Neural crest cell (in vitro differentiated cells): ENCODE measurements around the gene LAMC3. TPM values are rescaled to one million over a fixed set of nuclear protein-coding genes. Genes with fewer than 3 reads are reported as not detected.
A peak's percentile ranks its signal among the peaks of the same experiment; 100 is the strongest.

Experiments
- DNase-seq: peaks from one replicate; pipeline ENCODE4 v3.0.0; 2021; ENCODE audit warnings: low read depth, mixed read lengths, low spot score
- H3K27ac Mint-ChIP-seq: one replicate; pipeline ENCODE4 v1.8.0; 2021; ENCODE audit warnings: mild to moderate bottlenecking, mixed read lengths; ENCODE audit not compliant: unreplicated experiment
- H3K27me3 Mint-ChIP-seq: 2 replicates; pipeline ENCODE4 v1.8.0; 2021; ENCODE audit warnings: low read depth, mild to moderate bottlenecking, mixed read lengths
- H3K36me3 Mint-ChIP-seq: 2 replicates; pipeline ENCODE4 v1.8.0; 2021; ENCODE audit warnings: low read depth, mild to moderate bottlenecking, mixed read lengths
- H3K4me1 Mint-ChIP-seq: 2 replicates; pipeline ENCODE4 v1.8.0; 2021; ENCODE audit warnings: mixed read lengths
- H3K4me3 Mint-ChIP-seq: one replicate; pipeline ENCODE4 v1.8.0; 2021; ENCODE audit warnings: mild to moderate bottlenecking, mixed read lengths
- H3K9me3 Mint-ChIP-seq: 2 replicates; pipeline ENCODE4 v1.8.0; 2021; ENCODE audit warnings: mixed read lengths
- total RNA-seq: library from RNA; stranded (reverse); gene quantifications from 2 replicates; pipeline ENCODE4 v1.2.1, GENCODE V29; 2021
- TF ChIP-seq, protein P1 (sequence below): fragments of 200-600 bp; sonication (generic); conservative IDR thresholded peaks from 2 replicates; pipeline ENCODE4 v1.5.0; 2021; ENCODE audit warnings: antibody characterized with exemption, mild to moderate bottlenecking

Gene LAMC3
- total RNA-seq, 1 donor from 2014 or later = 4.0 TPM

GRCh38 chr9:130993303-130994030 is 15.5 kb upstream of the LAMC3 start:
- TF ChIP-seq, protein P1, sequence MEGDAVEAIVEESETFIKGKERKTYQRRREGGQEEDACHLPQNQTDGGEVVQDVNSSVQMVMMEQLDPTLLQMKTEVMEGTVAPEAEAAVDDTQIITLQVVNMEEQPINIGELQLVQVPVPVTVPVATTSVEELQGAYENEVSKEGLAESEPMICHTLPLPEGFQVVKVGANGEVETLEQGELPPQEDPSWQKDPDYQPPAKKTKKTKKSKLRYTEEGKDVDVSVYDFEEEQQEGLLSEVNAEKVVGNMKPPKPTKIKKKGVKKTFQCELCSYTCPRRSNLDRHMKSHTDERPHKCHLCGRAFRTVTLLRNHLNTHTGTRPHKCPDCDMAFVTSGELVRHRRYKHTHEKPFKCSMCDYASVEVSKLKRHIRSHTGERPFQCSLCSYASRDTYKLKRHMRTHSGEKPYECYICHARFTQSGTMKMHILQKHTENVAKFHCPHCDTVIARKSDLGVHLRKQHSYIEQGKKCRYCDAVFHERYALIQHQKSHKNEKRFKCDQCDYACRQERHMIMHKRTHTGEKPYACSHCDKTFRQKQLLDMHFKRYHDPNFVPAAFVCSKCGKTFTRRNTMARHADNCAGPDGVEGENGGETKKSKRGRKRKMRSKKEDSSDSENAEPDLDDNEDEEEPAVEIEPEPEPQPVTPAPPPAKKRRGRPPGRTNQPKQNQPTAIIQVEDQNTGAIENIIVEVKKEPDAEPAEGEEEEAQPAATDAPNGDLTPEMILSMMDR = no peak
- H3K9me3 Mint-ChIP-seq = no peaks in the 10 kb centered on the region
- no peak overlapping the region for H3K4me3 Mint-ChIP-seq
- no peak for DNase-seq
- H3K4me1 Mint-ChIP-seq = peaks cover 26% of the 10 kb centered on the region
- H3K27ac Mint-ChIP-seq = no peak overlapping the region
- H3K36me3 Mint-ChIP-seq = no peaks in the 10 kb centered on the region
- peaks cover 10% of the 10 kb centered on the region for H3K27me3 Mint-ChIP-seq

DNA sequence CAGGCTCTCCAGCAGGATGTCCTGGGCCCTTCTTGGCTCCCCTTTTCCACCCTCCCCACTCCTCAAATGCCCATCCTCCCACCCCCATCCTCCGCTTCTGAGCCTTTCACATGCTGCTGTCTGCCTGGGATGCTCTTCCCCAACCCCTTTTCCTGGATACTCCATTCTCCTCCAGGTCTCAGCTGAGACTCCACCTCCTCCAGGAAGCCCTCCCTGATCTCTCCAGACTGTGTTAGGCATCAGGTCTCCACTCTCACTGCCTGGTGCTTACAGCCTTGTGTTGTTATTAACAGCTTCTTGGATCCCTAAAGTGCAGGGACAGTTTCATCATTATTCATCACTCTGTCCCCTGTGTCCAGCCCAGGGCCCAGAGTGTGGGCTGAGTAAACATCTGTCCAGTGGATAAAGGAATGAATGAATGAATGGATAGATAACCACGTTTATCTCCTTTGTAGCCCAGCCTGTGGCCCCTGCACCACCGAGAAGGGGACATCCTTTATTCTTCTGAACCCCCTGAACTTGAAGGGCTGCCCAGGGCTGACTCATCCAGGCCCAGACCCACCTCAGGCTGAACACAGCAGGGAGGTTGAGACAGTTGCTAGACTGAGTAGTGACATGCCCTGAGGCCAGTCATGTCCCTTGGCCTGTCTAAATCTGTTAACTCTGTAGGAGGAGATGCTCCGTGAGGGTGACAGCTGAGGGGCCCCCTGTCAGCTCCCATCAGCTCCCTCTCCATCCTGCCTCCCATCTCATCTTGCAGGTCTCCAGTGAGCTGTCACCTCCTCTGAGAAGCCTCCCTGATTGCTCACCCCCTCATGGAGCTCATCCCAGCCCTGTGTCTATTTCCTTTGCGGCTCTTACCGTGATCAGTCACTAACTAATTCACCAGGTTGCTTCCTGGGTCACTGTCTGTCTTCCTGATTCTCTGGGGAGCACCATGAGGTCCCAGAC is 14.6 kb upstream of the LAMC3 start:
- H3K27me3 Mint-ChIP-seq = peaks cover 15% of the 10 kb centered on the region
- DNase-seq = no peak
- no peak overlapping the region for H3K4me3 Mint-ChIP-seq
- H3K36me3 Mint-ChIP-seq = no peaks in the 10 kb centered on the region
- H3K4me1 Mint-ChIP-seq = peaks cover 26% of the 10 kb centered on the region
- H3K27ac Mint-ChIP-seq = peak overlapping the region; percentile 71
- no peaks in the 10 kb centered on the region for H3K9me3 Mint-ChIP-seq
- TF ChIP-seq, protein P1 = no peak

- no peaks in the 10 kb centered on the region for H3K36me3 Mint-ChIP-seq
- TF ChIP-seq, protein P1 = no peak
- H3K4me1 Mint-ChIP-seq = peaks cover 25% of the 10 kb centered on the region
- peaks cover 23% of the 10 kb centered on the region for H3K27me3 Mint-ChIP-seq
- H3K4me3 Mint-ChIP-seq = no peak overlapping the region
- DNase-seq = no peak
- no peaks in the 10 kb centered on the region for H3K9me3 Mint-ChIP-seq
- H3K27ac Mint-ChIP-seq = peak overlapping the region; percentile 86
Measured at GRCh38 chr9:130995086-130996011, 13.6 kb upstream of the LAMC3 start.

DNA sequence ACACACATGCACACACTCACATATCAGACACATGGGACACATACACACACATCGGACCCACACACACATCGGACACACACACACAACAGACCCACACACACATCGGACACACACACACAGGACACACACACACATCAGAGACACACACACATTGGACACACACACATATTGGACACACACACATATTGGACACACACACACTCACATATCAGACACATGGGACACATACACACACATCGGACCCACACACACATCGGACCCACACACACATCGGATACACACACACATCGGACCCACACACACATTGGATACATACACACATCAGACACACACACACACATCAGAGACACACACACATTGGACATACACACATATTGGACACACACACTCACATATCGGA is 12.8 kb upstream of the LAMC3 start:
- H3K9me3 Mint-ChIP-seq = no peaks in the 10 kb centered on the region
- TF ChIP-seq, protein P1 = no peak
- peaks cover 19% of the 10 kb centered on the region for H3K4me1 Mint-ChIP-seq
- no peak overlapping the region for H3K27ac Mint-ChIP-seq
- no peak overlapping the region for H3K4me3 Mint-ChIP-seq
- DNase-seq = no peak
- H3K27me3 Mint-ChIP-seq = peaks cover 28% of the 10 kb centered on the region
- H3K36me3 Mint-ChIP-seq = no peaks in the 10 kb centered on the region
